ENCODE results near the gene AUP1. TPM values are rescaled to one million over a fixed set of nuclear protein-coding genes. Genes with fewer than 3 reads are reported as not detected.

The AUP1 gene
- total and polyA plus RNA-seq, 9 of the 15 experiments (the other 6 are each of a cell fraction or from before 2014, with no cell fraction given) = 70.7 to 245 (median 165) TPM

- in situ Hi-C loops (cut with MboI) (no loop called here), intact Hi-C loops (cut with micrococcal nuclease) (no loop called here)
- Histone ChIP-seq H2AFZ (ENCODE audit: low read depth, low read length) (no peak overlapping the region; the same call in 1 of the 2 replicates), H4K20me1 (replicated peaks; ENCODE audit: control insufficient read depth, insufficient read depth, low read length) (no peaks in the 10 kb centered on the region), H3K36me3 (ENCODE audit: control insufficient read depth, insufficient read depth, low read length) (no peaks in the 10 kb centered on the region), H3K4me1 (replicated peaks in 1 of 2; ENCODE audit: control insufficient read depth in 2 of 2, insufficient read depth in 2 of 2, low read length in 2 of 2) (peaks cover 6 to 10% of the 10 kb centered on the region in 2 experiments; a peak in 3 of 5 replicates), H3K27ac (ENCODE audit: extremely low read depth, low read depth, low read length) (no peak overlapping the region), H3K79me2 (ENCODE audit: control insufficient read depth, insufficient read depth, low read length) (no peaks in the 10 kb centered on the region), H3K9me3 (replicated peaks; ENCODE audit: control insufficient read depth, insufficient read depth, low read depth, low read length) (no peaks in the 10 kb centered on the region), H3K27me3 (ENCODE audit: control insufficient read depth in 2 of 2, insufficient read depth in 2 of 2, low read length in 2 of 2) (peaks cover 0 to 16% of the 10 kb centered on the region in 2 experiments; a peak in 3 of 5 replicates), H3K4me2 (ENCODE audit: insufficient read depth, low read length) (no peak overlapping the region), H3K9me1 (ENCODE audit: control insufficient read depth, insufficient read depth, low read length) (no peaks in the 10 kb centered on the region), H3K9ac (ENCODE audit: insufficient read depth in 1 of 2, low read depth in 2 of 2, low read length in 2 of 2) (no peak overlapping the region; a peak in 1 of 4 replicates), H3K4me3 (no peak overlapping the region)
- TF ChIP-seq HSF4 (CRISPR knock-in tag; IDR thresholded peaks at IDR 0.05; ENCODE audit: borderline replicate concordance) = no peak
- no peak for TF ChIP-seq ID3 (CRISPR knock-in tag; IDR thresholded peaks at IDR 0.05)
- no peak for TF ChIP-seq ID3 (tag; IDR thresholded peaks at IDR 0.05)
- TF ChIP-seq HDAC1 (IDR thresholded peaks at IDR 0.05) = no peak
- no TSS peak for BruUV-seq (replicated peaks)
- DNase-seq (ENCODE audit: extremely low read depth in 1 of 4, low spot score in 3 of 4) = no peak
- CTCF ChIA-PET (ENCODE audit: low intra/inter-chr PET ratio) = no interaction called here
- peak; percentile 26 for FAIRE-seq
- no peak for ATAC-seq
- POLR2A ChIA-PET = interaction anchor here (0.7 kb wide), 2 partner anchors 49 to 63 kb away, joined by 3 read pairs; no protein-coding TSS in a partner anchor
- WGBS (ENCODE audit: insufficient coverage, low coverage, missing lambda C conversion rate) = 17% methylated on average over 5 of the region's 5 CpGs
Observed at GRCh38 chr2:74564222-74564621, 34.7 kb upstream of the AUP1 start.

Measured in K562 (cell line).